Measurements from ENCODE around the gene PCNX3. TPM values are rescaled to one million over a fixed set of nuclear protein-coding genes. Genes with fewer than 3 reads are reported as not detected.
"Not testable (repeated sequence)": the region's sequence is repeated elsewhere in the genome, so short reads cannot be mapped to it uniquely, and the experiment has no call there.

PCNX3 gene
- total and polyA plus RNA-seq, 7 experiments from 2014 or later: 2.2 to 64.9 (median 54.9) TPM

DNA sequence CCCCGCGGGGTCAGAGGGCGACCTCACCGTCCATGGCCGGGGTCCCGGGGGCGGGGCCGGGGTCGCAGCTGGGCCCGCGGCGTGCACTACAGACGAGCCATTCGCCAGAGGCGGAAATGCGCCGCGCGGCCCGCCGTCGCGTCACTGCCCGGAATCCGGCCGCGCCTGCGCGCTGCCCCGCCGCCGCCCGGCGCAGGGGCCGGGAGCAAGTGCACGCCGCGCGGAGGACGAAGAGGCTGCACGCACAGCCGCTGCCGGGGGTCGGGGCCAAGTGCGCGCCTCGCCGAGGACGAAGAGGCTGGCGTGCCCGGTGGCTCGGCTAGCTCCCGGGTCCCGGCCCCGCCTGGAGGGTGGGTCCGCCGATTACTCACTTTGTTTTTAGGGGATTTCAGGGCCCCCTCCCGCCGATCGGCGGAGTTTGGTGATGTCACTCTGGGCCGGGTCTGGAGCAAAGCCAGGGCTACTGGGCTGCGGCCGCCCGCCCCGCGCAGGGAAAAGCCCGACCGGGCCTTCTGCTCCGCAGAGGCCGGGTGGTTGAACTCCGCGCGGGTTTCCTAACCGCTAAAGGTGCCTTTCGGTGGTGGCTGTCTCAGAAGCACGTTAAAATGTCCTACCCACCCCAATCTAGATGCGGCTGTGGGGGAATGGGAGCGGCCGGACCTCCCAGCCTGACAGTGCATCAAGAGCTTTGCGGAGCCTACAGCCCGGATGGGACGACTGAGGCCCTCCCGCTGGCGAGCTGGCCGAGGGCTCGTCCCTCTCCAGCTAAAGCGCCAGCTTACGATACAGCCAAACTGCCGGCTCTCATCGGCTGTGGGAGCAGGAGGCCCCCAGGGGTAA, 47.4 kb downstream of the PCNX3 start, which contains the start of gene RELA:
TSS of gene RELA (minus strand) at position 118 of the 840 bp plus-strand sequence. CDS start at position 34, 84 bp downstream.
- peaks cover 20 to 33% of the 10 kb centered on the region in 2 donors for H3K4me1 ChIP-seq (ENCODE audit: control insufficient read depth in 2 of 2, insufficient read depth in 2 of 2, low read length in 2 of 2)
- H3K4me3 Mint-ChIP-seq: peak within 1 kb of the TSS; percentile 86 to 93 (median 90)
- peaks cover 15 to 42% (median 16%) of the 10 kb centered on the region in 3 experiments for H3K36me3 ChIP-seq (ENCODE audit: control insufficient read depth in 2 of 3, insufficient read depth in 3 of 3, low read length in 3 of 3)
- DNase-seq: peak; percentile 84 to 92 (median 89)
- H3K27me3 Mint-ChIP-seq: no peaks in the 10 kb centered on the region
- H3K27ac Mint-ChIP-seq: peak within 1 kb of the TSS; percentile 86 to 95 (median 92)
- H3K4me3 ChIP-seq (ENCODE audit: low read length): peak within 1 kb of the TSS; percentile 85
- H3K27me3 ChIP-seq (ENCODE audit: control insufficient read depth in 2 of 2, insufficient read depth in 2 of 2, low read length in 2 of 2): no peaks in the 10 kb centered on the region
- H3K9me3 Mint-ChIP-seq: no peaks in the 10 kb centered on the region
- peaks cover 6 to 19% (median 14%) of the 10 kb centered on the region in 5 donors for H3K36me3 Mint-ChIP-seq
- CTCF ChIA-PET: interaction anchor here (0.9 to 1.5 kb wide), 3 partner anchors 10 to 48 kb away, joined by 3 to 6 read pairs (median 3); partner anchors contain the start of gene PCNX3
- POLR2A ChIA-PET: interaction anchor here (0.7 to 4.9 kb wide), 24 partner anchors 8 to 340 kb away, joined by 3 to 88 read pairs (median 4); partner anchors contain the start of genes BANF1, CFL1, EHBP1L1 and FAM89B
- H3K4me1 Mint-ChIP-seq: peaks cover 10 to 43% (median 31%) of the 10 kb centered on the region in 7 donors
- no peaks in the 10 kb centered on the region for H3K9me3 ChIP-seq (ENCODE audit: control insufficient read depth in 2 of 3, low read length in 3 of 3)
- peak; percentile 92 for ATAC-seq
- intact Hi-C loops (cut with micrococcal nuclease): loop anchor here (1.0 to 2.0 kb wide), 9 partner anchors 10 to 339 kb away; partner anchors contain the start of genes C11orf68 (in 2 of the 2), CFL1 (in 2 of the 2), DRAP1 (in 2 of the 2) and PCNX3 (in 2 of the 2)
- H3K27ac ChIP-seq (ENCODE audit: low read depth, low read length): peak within 1 kb of the TSS; percentile 99

DNA sequence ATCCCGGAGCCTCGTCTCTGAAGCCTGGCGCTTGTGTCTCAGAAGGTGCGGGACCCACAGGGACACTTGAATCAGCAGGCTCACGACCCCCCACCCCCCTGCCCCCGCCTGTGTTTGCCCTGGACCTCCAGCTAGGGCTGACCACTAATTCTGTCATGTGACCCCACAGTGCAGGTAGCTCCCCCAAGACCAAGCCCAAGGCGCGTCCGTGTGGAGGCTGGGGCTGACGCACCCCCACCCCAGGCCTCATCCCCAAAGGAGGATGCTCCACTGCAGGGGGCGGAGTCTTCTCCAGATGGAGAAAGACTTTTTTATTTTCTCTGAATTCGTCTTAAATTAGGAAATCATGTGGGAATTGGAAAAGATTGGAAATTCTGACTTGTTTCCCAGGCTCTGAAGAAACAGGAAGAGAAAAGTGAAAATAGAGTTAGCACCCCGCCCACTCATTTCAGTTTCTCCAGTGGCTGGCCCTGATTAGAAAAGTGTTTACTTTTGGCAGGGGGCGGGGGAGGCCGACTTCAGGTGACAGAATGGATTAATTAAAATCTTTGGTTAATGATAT, 48.1 kb downstream of the PCNX3 start:
- Histone ChIP-seq H3K4me1 (ENCODE audit: control insufficient read depth in 2 of 2, insufficient read depth in 2 of 2, low read length in 2 of 2) (peaks cover 20 to 32% of the 10 kb centered on the region in 2 donors), H3K4me3 (ENCODE audit: low read length) (peak overlapping the region; percentile 85), H3K9me3 (ENCODE audit: control insufficient read depth in 2 of 3, low read length in 3 of 3) (no peaks in the 10 kb centered on the region), H3K36me3 (ENCODE audit: control insufficient read depth in 2 of 3, insufficient read depth in 3 of 3, low read length in 3 of 3) (peaks cover 9 to 35% (median 15%) of the 10 kb centered on the region in 3 experiments), H3K27me3 (ENCODE audit: control insufficient read depth in 2 of 2, insufficient read depth in 2 of 2, low read length in 2 of 2) (no peaks in the 10 kb centered on the region), H3K27ac (ENCODE audit: low read depth, low read length) (peak overlapping the region; percentile 99)
- peak in 2 of 9 donors; percentile 26 to 43 for DNase-seq
- Mint-ChIP-seq H3K27me3 (no peaks in the 10 kb centered on the region), H3K4me3 (peak overlapping the region; percentile 86 to 93 (median 90)), H3K27ac (peak overlapping the region; percentile 86 to 95 (median 92)), H3K9me3 (no peaks in the 10 kb centered on the region), H3K36me3 (peaks cover 6 to 18% (median 14%) of the 10 kb centered on the region in 5 donors), H3K4me1 (peaks cover 10 to 43% (median 28%) of the 10 kb centered on the region in 7 donors)
- ChIA-PET POLR2A (interaction anchor here (0.8 to 4.9 kb wide), 14 partner anchors 8 to 339 kb away, joined by 3 to 88 read pairs (median 4); partner anchors contain the start of genes BANF1, CFL1, FAM89B and KAT5), CTCF (interaction anchor here (1.2 to 1.5 kb wide), 2 partner anchors 11 to 48 kb away, joined by 3 to 6 read pairs; no protein-coding TSS in a partner anchor)
- intact Hi-C loops (cut with micrococcal nuclease): loop anchor here (1.0 to 2.0 kb wide), 9 partner anchors 10 to 339 kb away; partner anchors contain the start of genes C11orf68 (in 2 of the 2), CFL1 (in 2 of the 2), DRAP1 (in 2 of the 2) and PCNX3 (in 2 of the 2)
- no peak for ATAC-seq

DNA sequence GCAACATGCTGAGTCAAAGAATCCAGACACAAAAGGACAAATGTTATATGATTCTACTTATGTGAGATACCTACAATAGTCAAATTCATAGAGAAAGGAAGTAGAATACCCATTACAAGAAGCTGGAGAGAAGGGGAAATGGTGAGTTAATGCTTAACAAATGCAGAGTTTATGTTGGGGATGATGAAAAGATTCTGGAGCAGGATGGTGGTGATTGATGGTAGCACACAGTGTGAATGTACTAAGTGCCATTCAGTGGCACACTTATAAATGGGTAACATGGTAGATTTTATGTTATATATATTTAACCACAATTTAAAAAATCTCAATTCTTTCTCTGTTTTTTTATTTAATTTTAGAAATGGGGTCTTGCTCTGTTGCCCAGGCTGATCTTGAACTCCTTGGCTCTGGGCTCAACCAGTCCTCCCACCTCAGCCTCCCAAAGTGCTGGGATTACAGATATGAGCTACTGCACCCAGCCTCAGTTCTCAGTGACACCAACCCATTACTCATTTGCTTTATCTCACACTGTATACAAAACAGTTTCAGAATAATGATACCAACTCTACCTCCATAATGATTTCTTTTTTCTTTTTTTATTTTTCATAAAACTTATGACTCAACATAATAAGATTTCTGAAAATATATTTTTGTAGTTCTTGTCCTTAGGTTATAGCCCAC, 56.7 kb downstream of the PCNX3 start:
- DNase-seq (no peak), ATAC-seq (no peak)
- no peaks in the 10 kb centered on the region for H3K9me3 Mint-ChIP-seq
- Histone ChIP-seq H3K9me3 (ENCODE audit: control insufficient read depth in 2 of 3, low read length in 3 of 3) (no peaks in the 10 kb centered on the region), H3K27me3 (ENCODE audit: control insufficient read depth in 2 of 2, insufficient read depth in 2 of 2, low read length in 2 of 2) (no peaks in the 10 kb centered on the region), H3K4me3 (ENCODE audit: low read length) (no peak overlapping the region), H3K36me3 (ENCODE audit: control insufficient read depth in 2 of 3, insufficient read depth in 3 of 3, low read length in 3 of 3) (no peaks in the 10 kb centered on the region), H3K4me1 (ENCODE audit: control insufficient read depth in 2 of 2, insufficient read depth in 2 of 2, low read length in 2 of 2) (no peaks in the 10 kb centered on the region), H3K27ac (ENCODE audit: low read depth, low read length) (no peak overlapping the region)
- H3K27ac Mint-ChIP-seq: peak overlapping the region in 1 of 9 donors; percentile 13
- intact Hi-C loops (cut with micrococcal nuclease): no loop called here
- no peaks in the 10 kb centered on the region for H3K27me3 Mint-ChIP-seq
- no peak overlapping the region for H3K4me3 Mint-ChIP-seq
- no peaks in the 10 kb centered on the region for H3K36me3 Mint-ChIP-seq
- POLR2A ChIA-PET: interaction anchor here (1.1 kb wide), 1 partner anchor 18 kb away, joined by 3 read pairs; no protein-coding TSS in a partner anchor
- CTCF ChIA-PET: no interaction called here
- H3K4me1 Mint-ChIP-seq: peaks cover 0 to 3% (median 0%) of the 10 kb centered on the region in 7 donors

DNA sequence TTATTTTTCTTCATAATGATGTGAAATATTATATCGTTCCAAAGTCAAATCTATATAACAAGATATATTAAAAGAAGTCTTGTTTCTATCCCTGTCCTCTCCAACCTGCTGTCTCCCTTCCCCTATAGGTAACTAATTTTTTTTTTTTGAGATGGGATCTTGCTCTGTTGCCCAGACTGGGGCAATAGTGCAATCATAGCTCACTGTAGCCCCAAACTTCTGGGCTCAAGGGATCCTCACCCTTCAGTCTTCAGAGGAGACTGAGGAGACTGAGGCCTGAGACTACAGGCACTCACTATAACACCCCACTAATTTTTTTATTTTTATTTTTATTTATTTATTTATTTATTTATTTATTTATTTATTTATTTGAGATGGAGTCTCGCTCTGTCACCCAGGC, 57.4 kb downstream of the PCNX3 start:
- Mint-ChIP-seq H3K4me3 (no peak overlapping the region), H3K27me3 (no peaks in the 10 kb centered on the region), H3K36me3 (no peaks in the 10 kb centered on the region), H3K27ac (no peak overlapping the region), H3K4me1 (peaks cover 0 to 3% (median 0%) of the 10 kb centered on the region in 7 donors), H3K9me3 (no peaks in the 10 kb centered on the region)
- ChIA-PET CTCF (no interaction called here), POLR2A (no interaction called here)
- DNase-seq (no peak), ATAC-seq (no peak)
- Histone ChIP-seq H3K4me3 (ENCODE audit: low read length) (no peak overlapping the region), H3K4me1 (ENCODE audit: control insufficient read depth in 2 of 2, insufficient read depth in 2 of 2, low read length in 2 of 2) (no peaks in the 10 kb centered on the region), H3K36me3 (ENCODE audit: control insufficient read depth in 2 of 3, insufficient read depth in 3 of 3, low read length in 3 of 3) (no peaks in the 10 kb centered on the region), H3K27ac (ENCODE audit: low read depth, low read length) (no peak overlapping the region), H3K27me3 (ENCODE audit: control insufficient read depth in 2 of 2, insufficient read depth in 2 of 2, low read length in 2 of 2) (no peaks in the 10 kb centered on the region), H3K9me3 (ENCODE audit: control insufficient read depth in 2 of 3, low read length in 3 of 3) (no peaks in the 10 kb centered on the region)
- intact Hi-C loops (cut with micrococcal nuclease): no loop called here

DNA sequence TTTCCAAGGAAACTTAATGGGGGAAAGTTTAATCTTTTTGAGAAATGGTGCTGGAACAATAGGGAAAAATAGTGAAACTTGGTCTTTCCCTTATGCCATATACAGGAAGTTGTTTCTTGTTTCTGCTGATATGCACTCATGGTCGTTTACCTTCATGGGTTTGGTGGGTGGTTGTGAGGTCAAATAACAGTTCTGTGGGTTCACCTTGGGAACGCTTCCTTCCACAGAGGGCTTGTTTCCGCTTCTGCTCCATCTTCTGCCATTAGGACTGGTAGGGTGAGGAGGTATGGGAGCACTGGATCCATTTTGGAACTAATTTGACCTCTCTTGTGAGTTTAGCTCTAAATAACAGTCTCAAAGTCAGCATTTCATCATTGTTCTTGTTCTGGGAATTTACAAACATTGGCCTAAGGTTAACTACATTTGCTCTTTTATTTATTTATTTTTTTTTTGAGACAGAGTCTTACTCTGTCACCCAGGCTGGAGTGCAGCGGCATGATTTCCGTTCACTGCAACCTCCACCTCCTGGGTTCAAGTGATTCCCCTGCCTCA, 64.7 kb downstream of the PCNX3 start:
- H3K36me3 Mint-ChIP-seq: no peaks in the 10 kb centered on the region
- ChIA-PET POLR2A (no interaction called here), CTCF (interaction anchor here (0.6 kb wide), 1 partner anchor 204 kb away, joined by 3 read pairs; no protein-coding TSS in a partner anchor)
- Histone ChIP-seq H3K27ac (ENCODE audit: low read depth, low read length) (no peak overlapping the region), H3K4me1 (ENCODE audit: control insufficient read depth in 2 of 2, insufficient read depth in 2 of 2, low read length in 2 of 2) (no peaks in the 10 kb centered on the region), H3K27me3 (ENCODE audit: control insufficient read depth in 2 of 2, insufficient read depth in 2 of 2, low read length in 2 of 2) (no peaks in the 10 kb centered on the region), H3K36me3 (ENCODE audit: control insufficient read depth in 2 of 3, insufficient read depth in 3 of 3, low read length in 3 of 3) (no peaks in the 10 kb centered on the region), H3K9me3 (ENCODE audit: control insufficient read depth in 2 of 3, low read length in 3 of 3) (no peaks in the 10 kb centered on the region), H3K4me3 (ENCODE audit: low read length) (no peak overlapping the region)
- H3K27ac Mint-ChIP-seq: no peak overlapping the region
- DNase-seq (no peak), ATAC-seq (no peak)
- H3K9me3 Mint-ChIP-seq: peaks cover 0 to 2% (median 0%) of the 10 kb centered on the region in 11 donors
- H3K4me1 Mint-ChIP-seq: no peaks in the 10 kb centered on the region
- intact Hi-C loops (cut with micrococcal nuclease): no loop called here
- peaks cover 0 to 18% (median 0%) of the 10 kb centered on the region in 5 donors for H3K27me3 Mint-ChIP-seq
- no peak overlapping the region for H3K4me3 Mint-ChIP-seq

DNA sequence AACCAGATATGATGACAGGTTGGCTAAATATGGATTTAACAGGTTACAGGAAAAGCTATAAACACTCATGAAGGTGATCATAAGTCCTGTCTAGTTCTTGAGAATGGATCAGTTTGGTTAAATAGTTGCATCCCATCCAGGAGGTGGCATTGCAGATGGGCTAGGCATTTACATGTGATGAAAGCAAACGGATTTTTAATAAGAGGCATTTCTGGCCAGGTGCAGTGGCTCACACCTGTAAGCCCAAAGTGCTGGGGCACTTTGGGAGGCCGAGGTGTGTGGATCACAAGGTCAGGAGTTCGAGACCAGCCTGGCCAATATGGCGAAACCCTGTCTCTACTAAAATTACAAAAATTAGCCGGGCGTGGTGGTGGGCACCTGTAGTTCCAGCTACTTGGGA, 67.9 kb downstream of the PCNX3 start:
- H3K9me3 ChIP-seq (ENCODE audit: control insufficient read depth in 2 of 3, low read length in 3 of 3); H3K4me3 Mint-ChIP-seq; H3K9me3 Mint-ChIP-seq; H3K36me3 ChIP-seq (ENCODE audit: control insufficient read depth in 2 of 3, insufficient read depth in 3 of 3, low read length in 3 of 3); H3K4me1 ChIP-seq (ENCODE audit: control insufficient read depth in 2 of 2, insufficient read depth in 2 of 2, low read length in 2 of 2); H3K36me3 Mint-ChIP-seq; DNase-seq; H3K27me3 ChIP-seq (ENCODE audit: control insufficient read depth in 2 of 2, insufficient read depth in 2 of 2, low read length in 2 of 2); H3K4me1 Mint-ChIP-seq; H3K4me3 ChIP-seq (ENCODE audit: low read length); ATAC-seq; intact Hi-C loops (cut with micrococcal nuclease); H3K27ac Mint-ChIP-seq; H3K27ac ChIP-seq (ENCODE audit: low read depth, low read length); POLR2A ChIA-PET: not testable (repeated sequence)
- H3K27me3 Mint-ChIP-seq: peaks cover 0 to 24% (median 0%) of the 10 kb centered on the region in 5 donors
- CTCF ChIA-PET: interaction anchor here (0.6 kb wide), 1 partner anchor 97 kb away, joined by 3 read pairs; no protein-coding TSS in a partner anchor
